HG03060 (cell line): ENCODE data around the gene TMEM80.
"Not testable (repeated sequence)": the region's sequence is repeated elsewhere in the genome, so short reads cannot be mapped to it uniquely, and the experiment has no call there.

Experiments
- ATAC-seq: cut with Tn5 transposase; IDR thresholded peaks from one replicate; pipeline ENCODE4 v1.9.1; 2021; ENCODE audit warnings: low read depth, moderate number of reproducible peaks; ENCODE audit not compliant: unreplicated experiment

Gene TMEM80

DNA sequence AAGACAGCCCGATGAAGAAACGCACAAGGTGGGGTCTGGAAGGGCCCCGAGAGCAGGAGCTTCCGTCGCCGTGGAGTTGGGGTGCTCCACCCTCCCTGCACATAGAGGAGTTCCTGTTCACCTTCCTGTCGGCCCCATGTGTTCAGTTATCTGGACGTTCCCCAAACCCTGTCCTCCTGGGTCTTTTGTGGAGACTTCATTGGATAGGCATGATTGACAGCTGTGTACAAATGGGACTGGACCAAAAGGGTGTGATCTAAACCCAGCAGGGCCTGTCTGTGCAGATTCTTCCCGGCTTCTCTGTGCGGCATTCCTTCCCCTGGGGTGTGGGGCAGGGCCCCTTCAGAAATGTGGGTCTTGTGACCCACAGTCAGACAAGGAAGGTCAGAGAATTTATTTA, 42.3 kb downstream of the TMEM80 start:
- not testable (repeated sequence) for ATAC-seq

DNA sequence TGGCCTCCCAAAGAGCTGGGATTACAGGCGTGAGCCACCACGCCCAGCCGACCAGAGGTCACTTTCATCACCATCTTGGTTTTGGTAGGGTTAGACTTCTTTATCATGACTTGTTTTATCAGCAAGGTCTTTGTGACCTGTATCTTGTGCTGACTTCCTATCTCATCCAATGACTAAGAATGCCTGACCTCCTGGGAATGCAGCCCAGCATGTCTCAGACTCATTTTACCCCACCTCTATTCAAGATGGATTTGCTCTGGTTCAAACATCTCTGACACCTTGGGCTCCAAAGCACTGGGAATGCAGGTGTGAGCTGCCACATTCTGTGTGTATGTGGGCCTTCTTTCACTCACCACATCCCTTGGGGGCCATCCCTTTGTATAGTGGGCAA, 46.5 kb downstream of the TMEM80 start:
- ATAC-seq: no peak

GRCh38 chr11:742571-743201, 47.1 kb downstream of the TMEM80 start:
- ATAC-seq: no peak

GRCh38 chr11:745428-745827, 49.8 kb downstream of the TMEM80 start:
- no peak for ATAC-seq

- no peak for ATAC-seq
Measured at GRCh38 chr11:746289-747157, 50.9 kb downstream of the TMEM80 start.

DNA sequence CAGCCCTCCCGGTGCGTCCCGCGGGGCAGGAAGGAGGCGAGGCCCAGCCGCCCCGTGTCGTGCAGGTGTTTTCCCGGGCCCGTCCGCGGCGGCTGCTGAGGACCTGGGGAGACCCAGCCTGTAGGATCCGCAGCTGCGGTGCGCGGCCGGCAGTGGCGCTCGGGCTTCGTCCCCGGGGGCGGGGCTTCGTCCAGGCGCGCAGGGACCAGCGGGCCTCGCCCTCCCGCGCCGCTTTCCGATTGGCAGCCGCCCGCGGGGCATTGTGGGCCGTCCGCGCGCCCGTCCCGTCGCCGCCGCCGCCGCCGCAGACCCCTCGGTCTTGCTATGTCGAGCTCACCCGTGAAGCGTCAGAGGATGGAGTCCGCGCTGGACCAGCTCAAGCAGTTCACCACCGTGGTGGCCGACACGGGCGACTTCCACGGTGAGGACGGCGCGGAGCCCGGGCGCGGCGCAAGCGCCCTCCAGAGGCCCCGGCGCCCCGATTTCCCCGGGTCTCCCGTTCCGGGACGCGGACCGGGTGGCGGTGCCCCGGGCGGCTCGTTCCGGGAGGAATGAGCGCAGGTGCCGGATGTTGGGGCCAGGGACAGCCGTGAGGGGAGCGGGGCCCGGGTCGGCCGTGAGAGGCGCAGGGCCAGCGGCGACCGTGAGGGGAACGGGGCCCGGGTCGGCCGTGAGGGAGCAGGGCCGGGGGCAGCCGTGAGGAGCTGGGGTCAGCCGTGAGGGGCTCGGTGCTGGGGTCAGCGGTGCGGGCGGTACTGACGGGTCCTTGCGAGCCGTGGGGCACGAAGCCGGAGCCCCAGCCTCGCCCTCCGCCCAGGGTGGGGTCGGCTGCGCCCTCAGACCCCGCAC, 51.8 kb downstream of the TMEM80 start, which contains the start of gene TALDO1:
TSS of gene TALDO1 (plus strand) at position 307 of the 849 bp plus-strand sequence. CDS start at position 325, 18 bp downstream.
- ATAC-seq: peak; percentile 69

DNA sequence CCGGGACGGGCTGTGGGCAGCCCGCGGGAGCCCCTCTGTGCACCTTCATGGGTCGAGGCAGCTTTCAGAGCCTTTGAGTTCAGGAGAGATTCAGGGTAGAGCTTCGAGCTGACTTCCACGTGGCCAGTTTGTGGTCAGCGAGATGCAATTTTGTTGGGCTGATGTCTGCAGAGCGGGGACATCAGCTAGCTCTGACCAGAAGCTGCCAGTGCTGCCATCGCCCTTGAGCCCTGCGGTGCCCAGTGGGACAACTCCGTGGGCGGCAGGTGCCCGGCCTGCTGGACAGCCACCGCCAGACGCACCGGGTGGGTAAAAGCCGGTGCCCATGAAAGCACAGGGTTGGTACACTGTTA, 52.4 kb downstream of the TMEM80 start:
- ATAC-seq: no peak

DNA sequence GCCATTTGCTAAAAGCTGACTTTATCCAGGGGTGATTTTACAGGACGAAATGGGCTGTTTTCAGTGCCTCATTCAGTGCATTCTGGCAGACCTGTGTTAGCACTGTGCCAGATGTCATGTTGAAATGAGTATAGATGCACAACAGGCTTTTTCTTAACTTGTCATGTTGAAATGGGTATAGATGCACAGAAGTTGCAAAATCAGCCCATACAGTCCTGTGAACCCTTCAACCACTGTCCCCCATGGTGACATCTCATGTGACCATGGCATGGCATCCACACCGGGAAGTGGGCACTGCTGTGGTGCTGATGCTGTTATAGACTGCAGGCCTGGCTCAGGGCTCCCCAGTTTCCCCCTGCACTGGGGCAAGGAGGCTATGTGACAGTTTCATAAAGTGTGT, 54.1 kb downstream of the TMEM80 start:
- no peak for ATAC-seq
